Measurements from ENCODE around the gene ZNF675. TPM values are rescaled to one million over a fixed set of nuclear protein-coding genes. Genes with fewer than 3 reads are reported as not detected.
"Not testable (repeated sequence)": the region's sequence is repeated elsewhere in the genome, so short reads cannot be mapped to it uniquely, and the experiment has no call there.

Gene ZNF675
- total RNA-seq, 4 donors from 2014 or later = 4.1 to 19.1 (median 8.0) TPM

DNA sequence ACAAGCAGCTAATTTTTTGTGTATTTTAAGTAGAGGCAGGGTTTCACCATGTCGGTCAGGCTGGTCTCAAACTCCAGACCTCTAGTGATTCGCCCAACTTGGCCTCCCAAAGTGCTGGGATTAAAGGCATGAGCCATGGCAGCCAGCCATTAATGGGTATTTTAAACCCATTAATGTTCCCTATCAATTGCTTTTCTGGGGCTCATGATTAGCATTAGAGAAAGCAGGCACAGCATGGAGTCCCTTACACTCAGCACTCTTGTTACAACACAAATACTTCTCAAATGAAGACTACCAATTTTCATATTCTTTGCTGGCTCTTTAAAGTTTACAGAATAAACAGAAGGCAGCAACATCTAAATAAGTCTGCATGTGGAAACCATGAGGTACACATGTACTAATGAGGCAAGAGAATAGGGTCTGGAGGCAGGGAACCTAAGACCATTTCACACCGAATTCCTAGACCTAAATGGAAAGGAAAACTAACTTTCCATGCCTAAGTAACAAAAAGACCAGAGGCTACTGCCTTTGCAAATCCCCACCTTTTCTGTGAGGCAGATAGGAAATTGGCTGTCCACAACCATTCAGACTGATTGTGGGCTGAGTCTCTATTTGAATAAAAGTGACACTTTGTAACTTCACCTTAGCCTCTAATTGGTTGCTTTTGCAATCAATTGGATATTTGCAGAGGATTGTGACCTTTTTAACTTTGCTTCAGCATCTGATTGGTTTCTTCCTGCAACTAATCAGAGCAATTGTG lies 21.2 kb downstream of the ZNF675 start:
- no peak for TF ChIP-seq POLR2A (IDR thresholded peaks at IDR 0.05)
- TF ChIP-seq, protein P1, sequence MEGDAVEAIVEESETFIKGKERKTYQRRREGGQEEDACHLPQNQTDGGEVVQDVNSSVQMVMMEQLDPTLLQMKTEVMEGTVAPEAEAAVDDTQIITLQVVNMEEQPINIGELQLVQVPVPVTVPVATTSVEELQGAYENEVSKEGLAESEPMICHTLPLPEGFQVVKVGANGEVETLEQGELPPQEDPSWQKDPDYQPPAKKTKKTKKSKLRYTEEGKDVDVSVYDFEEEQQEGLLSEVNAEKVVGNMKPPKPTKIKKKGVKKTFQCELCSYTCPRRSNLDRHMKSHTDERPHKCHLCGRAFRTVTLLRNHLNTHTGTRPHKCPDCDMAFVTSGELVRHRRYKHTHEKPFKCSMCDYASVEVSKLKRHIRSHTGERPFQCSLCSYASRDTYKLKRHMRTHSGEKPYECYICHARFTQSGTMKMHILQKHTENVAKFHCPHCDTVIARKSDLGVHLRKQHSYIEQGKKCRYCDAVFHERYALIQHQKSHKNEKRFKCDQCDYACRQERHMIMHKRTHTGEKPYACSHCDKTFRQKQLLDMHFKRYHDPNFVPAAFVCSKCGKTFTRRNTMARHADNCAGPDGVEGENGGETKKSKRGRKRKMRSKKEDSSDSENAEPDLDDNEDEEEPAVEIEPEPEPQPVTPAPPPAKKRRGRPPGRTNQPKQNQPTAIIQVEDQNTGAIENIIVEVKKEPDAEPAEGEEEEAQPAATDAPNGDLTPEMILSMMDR (IDR thresholded peaks at IDR 0.05) = no peak
- intact Hi-C loops (cut with DNase I; ENCODE audit: low total_unique reads) = no loop called here
- Histone ChIP-seq H3K9me3 (peaks cover 0 to 28% of the 10 kb centered on the region in 2 donors), H3K4me3 (no peak overlapping the region), H3K4me1 (no peaks in the 10 kb centered on the region), H3K27ac (no peak overlapping the region), H3K27me3 (no peaks in the 10 kb centered on the region), H3K36me3 (no peaks in the 10 kb centered on the region)
- no peak for DNase-seq

- H3K27ac ChIP-seq; H3K36me3 ChIP-seq; DNase-seq; H3K4me1 ChIP-seq; intact Hi-C loops (cut with DNase I; ENCODE audit: low total_unique reads); H3K27me3 ChIP-seq; H3K4me3 ChIP-seq: not testable (repeated sequence)
- peaks cover 0 to 34% of the 10 kb centered on the region in 2 donors for H3K9me3 ChIP-seq
These were observed 37.2 kb downstream of the ZNF675 start for GRCh38 chr19:23649817-23650216.

Other genes with a start within 250 kb of the ZNF675 start
- 1 to 10 TPM in 3 of 4 donors, under 1 TPM in 1; 0.26 to 7.3 (median 2.7) TPM for gene ZNF681, start 71.7 kb upstream of the ZNF675 start, total RNA-seq
- gene ZNF726, start 227.7 kb upstream of the ZNF675 start, total RNA-seq = 10 to 100 TPM in 1 of 4 donors, under 1 TPM in 2, not detected in 1; 0.70 to 11.3 (median 0.77) TPM